ENCODE data around the gene SERPINB12. TPM values are rescaled to one million over a fixed set of nuclear protein-coding genes. Genes with fewer than 3 reads are reported as not detected.

Gene SERPINB12
- total and polyA plus RNA-seq, 2 donors (not counting 3 experiments of a cell fraction or from before 2014, with no cell fraction given), result not detected

DNA sequence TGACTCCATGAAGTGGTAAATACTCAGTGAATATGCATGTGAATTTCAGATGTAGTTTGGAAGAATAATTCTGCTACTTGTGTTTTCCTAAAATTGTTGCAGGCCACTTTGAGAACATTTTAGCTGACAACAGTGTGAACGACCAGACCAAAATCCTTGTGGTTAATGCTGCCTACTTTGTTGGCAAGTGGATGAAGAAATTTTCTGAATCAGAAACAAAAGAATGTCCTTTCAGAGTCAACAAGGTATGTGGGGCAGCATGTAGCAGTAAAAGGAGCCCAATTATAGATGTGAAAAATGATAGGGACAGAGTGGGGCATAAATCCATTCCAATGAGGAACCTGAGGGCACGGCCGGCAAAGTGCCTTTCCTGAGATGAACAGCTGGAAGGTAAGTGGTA lies 49.3 kb upstream of the SERPINB12 start:
- no peak for TF ChIP-seq MAX (IDR thresholded peaks at IDR 0.05; ENCODE audit: insufficient read depth, insufficient read length)
- TF ChIP-seq FOS (IDR thresholded peaks at IDR 0.05; ENCODE audit: borderline replicate concordance, insufficient read depth, low read length), result no peak
- TF ChIP-seq EZH2 (IDR thresholded peaks at IDR 0.05; ENCODE audit: borderline replicate concordance, low read depth, low read length, severe bottlenecking), result no peak
- TF ChIP-seq GATA2 (IDR thresholded peaks at IDR 0.05; ENCODE audit: insufficient read depth, insufficient read length, low read depth, low read length), result no peak
- TF ChIP-seq, protein P1, sequence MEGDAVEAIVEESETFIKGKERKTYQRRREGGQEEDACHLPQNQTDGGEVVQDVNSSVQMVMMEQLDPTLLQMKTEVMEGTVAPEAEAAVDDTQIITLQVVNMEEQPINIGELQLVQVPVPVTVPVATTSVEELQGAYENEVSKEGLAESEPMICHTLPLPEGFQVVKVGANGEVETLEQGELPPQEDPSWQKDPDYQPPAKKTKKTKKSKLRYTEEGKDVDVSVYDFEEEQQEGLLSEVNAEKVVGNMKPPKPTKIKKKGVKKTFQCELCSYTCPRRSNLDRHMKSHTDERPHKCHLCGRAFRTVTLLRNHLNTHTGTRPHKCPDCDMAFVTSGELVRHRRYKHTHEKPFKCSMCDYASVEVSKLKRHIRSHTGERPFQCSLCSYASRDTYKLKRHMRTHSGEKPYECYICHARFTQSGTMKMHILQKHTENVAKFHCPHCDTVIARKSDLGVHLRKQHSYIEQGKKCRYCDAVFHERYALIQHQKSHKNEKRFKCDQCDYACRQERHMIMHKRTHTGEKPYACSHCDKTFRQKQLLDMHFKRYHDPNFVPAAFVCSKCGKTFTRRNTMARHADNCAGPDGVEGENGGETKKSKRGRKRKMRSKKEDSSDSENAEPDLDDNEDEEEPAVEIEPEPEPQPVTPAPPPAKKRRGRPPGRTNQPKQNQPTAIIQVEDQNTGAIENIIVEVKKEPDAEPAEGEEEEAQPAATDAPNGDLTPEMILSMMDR (IDR thresholded peaks at IDR 0.05; ENCODE audit: extremely low read depth in 1 of 2, insufficient read depth in 1 of 2, low read depth in 1 of 2, low read length in 2 of 2), result no peak
- TF ChIP-seq POLR2AphosphoS5 (IDR thresholded peaks at IDR 0.05; ENCODE audit: insufficient read depth, low read depth, low read length), result no peak
- no peak for TF ChIP-seq MYC (IDR thresholded peaks at IDR 0.05; ENCODE audit: low read depth, low read length)
- TF ChIP-seq JUN (IDR thresholded peaks at IDR 0.05; ENCODE audit: borderline replicate concordance, insufficient read depth, insufficient read length, low read depth), result no peak
- TF ChIP-seq POLR2A (IDR thresholded peaks at IDR 0.05; ENCODE audit: low read depth, low read length), result no peak
- Histone ChIP-seq H3K79me2 (ENCODE audit: control insufficient read depth, insufficient read depth, low read length) (no peaks in the 10 kb centered on the region), H3K27me3 (ENCODE audit: control insufficient read depth in 2 of 2, insufficient read depth in 2 of 2, low read length in 2 of 2) (peaks cover 0 to 2% of the 10 kb centered on the region in 2 experiments), H3K4me3 (replicated peaks in 1 of 3; ENCODE audit: insufficient read depth in 1 of 3, low read depth in 1 of 3, low read length in 3 of 3) (no peak overlapping the region), H4K20me1 (replicated peaks; ENCODE audit: control insufficient read depth, extremely low read depth, insufficient read depth, low read length) (no peaks in the 10 kb centered on the region), H3K9me1 (replicated peaks; ENCODE audit: control insufficient read depth, extremely low read depth, insufficient read depth, low read length) (no peaks in the 10 kb centered on the region), H3K4me1 (ENCODE audit: control insufficient read depth, extremely low read depth, insufficient read depth, low read length) (no peaks in the 10 kb centered on the region), H2AFZ (ENCODE audit: low read depth, low read length) (no peak overlapping the region), H3K27ac (ENCODE audit: insufficient read depth, low read depth, low read length) (no peak overlapping the region), H3K4me2 (ENCODE audit: insufficient read depth, low read length) (no peak overlapping the region), H3K36me3 (ENCODE audit: control insufficient read depth in 2 of 2, extremely low read depth in 1 of 2, insufficient read depth in 2 of 2, low read length in 2 of 2) (no peaks in the 10 kb centered on the region), H3K9ac (replicated peaks; ENCODE audit: extremely low read depth, insufficient read depth, low read length) (no peak overlapping the region), H3K9me3 (replicated peaks; ENCODE audit: control insufficient read depth, insufficient read depth, low read length) (no peaks in the 10 kb centered on the region)
- no TSS peak for BruUV-seq (replicated peaks)
- intact Hi-C loops (cut with micrococcal nuclease), result no loop called here
- ChIA-PET POLR2A (no interaction called here), CTCF (interaction anchor here (1.4 kb wide), 1 partner anchor 12 kb away, joined by 4 read pairs; no protein-coding TSS in a partner anchor)
- dilution Hi-C loops (cut with MboI; ENCODE audit: extremely low pct_ligation_motif_present, low sequenced_read_pairs), result no loop called here
- FAIRE-seq (no peak), DNase-seq (ENCODE audit: low read depth, low spot score) (no peak)

All from endothelial cell of umbilical vein (primary cell).